Measurements from ENCODE around the gene OR4D10. TPM values are rescaled to one million over a fixed set of nuclear protein-coding genes. Genes with fewer than 3 reads are reported as not detected.

The OR4D10 gene
- not detected in 5 replicates for total RNA-seq (2022; extraction: Qiagen RNA extraction)

GRCh38 chr11:59473015-59473414, at the start of gene OR4D10:
Gene OR4D10 (plus strand): TSS chr11:59473315. CDS start chr11:59477430, 4,115 bp downstream.

GRCh38 chr11:59426361-59427067, 46.6 kb upstream of the OR4D10 start, which contains the start of gene OR5A2:
Gene OR5A2 (minus strand): TSS chr11:59426413. CDS start chr11:59422953, 3,460 bp downstream.

DNA sequence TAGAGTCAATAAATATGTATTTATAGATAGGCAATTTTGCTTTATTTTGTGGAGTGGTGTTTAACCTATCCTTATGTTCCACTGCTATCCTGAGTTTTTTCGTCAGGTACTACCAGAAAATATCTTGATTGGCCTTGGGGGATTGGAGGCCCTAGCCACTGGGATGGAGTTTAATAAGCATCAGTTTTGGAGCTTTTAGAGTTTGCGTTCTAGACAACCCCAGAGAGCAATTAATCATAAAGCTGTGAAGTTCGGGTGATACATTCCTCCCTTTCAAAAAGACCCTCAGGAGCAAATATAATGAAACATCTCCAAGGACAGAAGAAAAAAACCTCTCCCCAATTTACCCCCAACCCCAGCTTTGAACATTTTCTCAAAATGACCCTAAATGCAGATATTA, 36.9 kb upstream of the OR4D10 start, which contains the start of gene OR5A1:
TSS of gene OR5A1 (plus strand) at position 301 of the 400 bp plus-strand sequence. CDS start 6,700 bp downstream, outside the sequence.

DNA sequence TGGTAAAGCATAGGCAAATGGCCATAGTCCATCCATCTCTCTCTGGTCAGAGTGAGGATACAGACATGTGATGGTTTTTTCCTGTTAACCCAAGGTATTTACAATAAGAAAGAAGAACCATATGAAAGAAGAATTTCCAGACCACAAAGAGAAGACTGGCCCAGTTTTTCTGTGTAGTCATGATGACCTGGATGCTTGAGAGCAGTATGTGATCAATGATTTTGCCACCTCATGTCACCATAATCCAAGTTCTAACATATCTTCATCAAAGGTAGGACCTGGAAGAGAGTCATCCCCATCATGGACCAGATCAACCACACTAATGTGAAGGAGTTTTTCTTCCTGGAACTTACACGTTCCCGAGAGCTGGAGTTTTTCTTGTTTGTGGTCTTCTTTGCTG, 16.5 kb upstream of the OR4D10 start, which contains the start of gene OR4D6:
TSS of gene OR4D6 (plus strand) at position 301 of the 400 bp plus-strand sequence. CDS start at position 301, 0 bp downstream.

DNA sequence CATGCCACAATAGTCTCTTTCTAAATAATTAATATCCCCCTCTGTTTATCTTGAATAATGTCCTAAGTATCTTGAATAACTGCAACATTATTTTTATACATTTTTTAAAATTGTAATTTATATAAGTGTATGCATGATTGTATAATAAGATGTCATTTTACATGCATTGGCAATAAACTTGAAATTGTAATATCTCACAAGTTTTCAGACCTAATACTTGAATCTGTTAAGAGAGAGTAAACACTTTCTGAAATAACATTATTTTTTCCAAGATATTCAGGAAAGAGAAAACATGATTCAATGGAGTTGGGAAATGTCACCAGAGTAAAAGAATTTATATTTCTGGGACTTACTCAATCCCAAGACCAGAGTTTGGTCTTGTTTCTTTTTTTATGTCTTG, 30.2 kb downstream of the OR4D10 start, which contains the start of gene OR4D11:
TSS of gene OR4D11 (plus strand) at position 301 of the 400 bp plus-strand sequence. CDS start at position 301, 0 bp downstream.

DNA sequence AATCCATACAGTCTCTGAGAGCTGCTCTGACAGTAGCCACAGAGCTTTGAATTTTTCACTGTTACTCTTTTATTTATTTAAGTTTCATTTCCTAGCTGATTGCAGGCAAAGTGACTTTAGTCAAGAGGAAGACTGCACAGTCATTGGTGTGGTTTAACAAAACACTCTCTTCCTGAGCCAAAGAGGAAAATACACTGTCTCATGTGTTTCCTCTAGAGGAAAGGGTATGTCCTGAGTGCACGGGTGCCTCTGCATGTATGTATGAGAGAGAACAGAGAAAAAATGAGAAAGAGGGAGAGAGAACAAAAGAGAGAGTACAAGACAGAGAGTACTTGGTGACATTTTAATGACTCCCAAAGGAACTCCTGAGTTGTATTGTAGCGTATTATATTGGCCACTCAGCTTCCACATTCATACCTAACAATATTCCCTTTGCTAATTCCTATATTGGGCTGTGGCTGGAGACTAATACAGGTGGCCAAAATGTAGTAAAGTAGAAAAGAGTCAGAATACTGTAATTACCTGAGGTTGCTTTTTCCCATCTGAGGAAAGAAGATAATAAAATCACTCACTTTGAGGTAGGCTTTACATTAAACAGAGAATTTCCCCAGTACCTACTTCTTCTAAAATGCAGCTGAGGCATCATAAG, 38.0 kb downstream of the OR4D10 start, which contains the start of gene OR4D9:
TSS of gene OR4D9 (plus strand) at position 599 of the 649 bp plus-strand sequence. CDS start 3,374 bp downstream, outside the sequence.

Other genes with a start within 250 kb of the OR4D10 start
- not detected in 5 replicates for gene OR5AN1, start 114.4 kb upstream of the OR4D10 start, total RNA-seq (2022; extraction: Qiagen RNA extraction)
- not detected in 5 replicates for gene OR5A2, start 46.9 kb upstream of the OR4D10 start, total RNA-seq (2022; extraction: Qiagen RNA extraction)
- not detected in 5 replicates for gene OR5A1, start 36.8 kb upstream of the OR4D10 start, total RNA-seq (2022; extraction: Qiagen RNA extraction)
- gene OR4D6, start 16.4 kb upstream of the OR4D10 start, total RNA-seq (2022; extraction: Qiagen RNA extraction), result not detected in 5 replicates
- gene OR4D11, start 30.3 kb downstream of the OR4D10 start, total RNA-seq (2022; extraction: Qiagen RNA extraction), result not detected in 5 replicates
- not detected in 5 replicates for gene OR4D9, start 38.2 kb downstream of the OR4D10 start, total RNA-seq (2022; extraction: Qiagen RNA extraction)
- gene OSBP, start 142.5 kb downstream of the OR4D10 start, total RNA-seq (2022; extraction: Qiagen RNA extraction), result 29.6 to 38.8 TPM (median 34.0 TPM) in 5 replicates
- 44.5 to 55.4 TPM (median 52.3 TPM) in 5 replicates for gene PATL1, start 195.7 kb downstream of the OR4D10 start, total RNA-seq (2022; extraction: Qiagen RNA extraction)
- gene OR10V1, start 240.5 kb downstream of the OR4D10 start, total RNA-seq (2022; extraction: Qiagen RNA extraction), result not detected in 5 replicates

Data from A549 treated with dexamethasone at 1 μM for 4 hours (cell line).